NCI-H82 treated with DMSO at 0.1 percent for 48 hours (cell line): ENCODE measurements around the gene HRK.

ENCODE experiments used
- DNase-seq: peaks from one replicate; lab custom pipeline; 2025; ENCODE audit not compliant: unreplicated experiment; lab: John Stamatoyannopoulos, UW

Gene HRK

GRCh38 chr12:116898669-116899068, 17.4 kb upstream of the HRK start:
- DNase-seq = no peak

GRCh38 chr12:116897476-116897875, 16.2 kb upstream of the HRK start:
- no peak for DNase-seq

GRCh38 chr12:116896411-116896924, 15.2 kb upstream of the HRK start:
- no peak for DNase-seq

- DNase-seq = no peak
These were observed 13.7 kb upstream of the HRK start for GRCh38 chr12:116894913-116895312.

- no peak for DNase-seq
These were observed 11.3 kb upstream of the HRK start for GRCh38 chr12:116892349-116893140.

GRCh38 chr12:116891019-116891418, 9.8 kb upstream of the HRK start:
- DNase-seq = no peak

GRCh38 chr12:116890330-116890729, 9.1 kb upstream of the HRK start:
- DNase-seq = no peak

- no peak for DNase-seq
These were observed 6.7 kb upstream of the HRK start for GRCh38 chr12:116887897-116888296.

- DNase-seq = no peak
These were observed 6.0 kb upstream of the HRK start for GRCh38 chr12:116887244-116887643.

GRCh38 chr12:116885491-116885890, 4.2 kb upstream of the HRK start:
- DNase-seq = no peak

GRCh38 chr12:116884871-116885270, 3.6 kb upstream of the HRK start:
- no peak for DNase-seq

- no peak for DNase-seq
These were observed 1.5 kb upstream of the HRK start for GRCh38 chr12:116882742-116883141.

GRCh38 chr12:116881877-116882507, 751 bp upstream of the HRK start:
- DNase-seq = no peak

- no peak for DNase-seq
These were observed 370 bp downstream of the HRK start for GRCh38 chr12:116880817-116881324.

GRCh38 chr12:116880213-116880816, 926 bp downstream of the HRK start:
- DNase-seq = no peak

- no peak for DNase-seq
These were observed 1.6 kb downstream of the HRK start for GRCh38 chr12:116879509-116880212.

GRCh38 chr12:116878567-116879508, 2.4 kb downstream of the HRK start:
- no peak for DNase-seq

GRCh38 chr12:116876151-116876869, 4.9 kb downstream of the HRK start:
- DNase-seq = no peak

GRCh38 chr12:116874324-116874995, 6.8 kb downstream of the HRK start:
- no peak for DNase-seq
